WERI-Rb-1 (cell line): ENCODE measurements around the gene TMEM39A.

Source experiments
- DNase-seq: peaks from one replicate; pipeline ENCODE4 v3.0.0-alpha.2; 2020
- H3K27ac ChIP-seq: fragments of 250-450 bp; sonication (Bioruptor Pico); 2 replicates; pipeline ENCODE4 v1.5.1; 2020; ENCODE audit warnings: mild to moderate bottlenecking, moderate library complexity
- H3K27me3 ChIP-seq: fragments of 250-450 bp; sonication (Bioruptor Pico); 2 replicates; pipeline ENCODE4 v1.5.1; 2021; ENCODE audit warnings: mild to moderate bottlenecking, low read depth, moderate library complexity; ENCODE audit not compliant: insufficient read depth, severe bottlenecking
- H3K36me3 ChIP-seq: fragments of 250-450 bp; sonication (Bioruptor Pico); 2 replicates; pipeline ENCODE4 v1.5.1; 2020; ENCODE audit warnings: mild to moderate bottlenecking, moderate library complexity
- H3K4me3 ChIP-seq: 2 replicates; pipeline ENCODE4 v1.5.1; 2011; ENCODE audit warnings: low read depth, mild to moderate bottlenecking, control low read depth, low read length
- H3K9me3 ChIP-seq: fragments of 250-450 bp; sonication (Bioruptor Pico); 2 replicates; pipeline ENCODE4 v1.5.1; 2021; ENCODE audit warnings: mild to moderate bottlenecking, moderate library complexity; ENCODE audit not compliant: severe bottlenecking
- TF ChIP-seq, protein P1 (sequence below): IDR thresholded peaks from 2 replicates; pipeline ENCODE4 v1.5.1; 2011; ENCODE audit warnings: low read depth, mild to moderate bottlenecking, control low read depth, inconsistent platforms, low read length

Gene TMEM39A

DNA sequence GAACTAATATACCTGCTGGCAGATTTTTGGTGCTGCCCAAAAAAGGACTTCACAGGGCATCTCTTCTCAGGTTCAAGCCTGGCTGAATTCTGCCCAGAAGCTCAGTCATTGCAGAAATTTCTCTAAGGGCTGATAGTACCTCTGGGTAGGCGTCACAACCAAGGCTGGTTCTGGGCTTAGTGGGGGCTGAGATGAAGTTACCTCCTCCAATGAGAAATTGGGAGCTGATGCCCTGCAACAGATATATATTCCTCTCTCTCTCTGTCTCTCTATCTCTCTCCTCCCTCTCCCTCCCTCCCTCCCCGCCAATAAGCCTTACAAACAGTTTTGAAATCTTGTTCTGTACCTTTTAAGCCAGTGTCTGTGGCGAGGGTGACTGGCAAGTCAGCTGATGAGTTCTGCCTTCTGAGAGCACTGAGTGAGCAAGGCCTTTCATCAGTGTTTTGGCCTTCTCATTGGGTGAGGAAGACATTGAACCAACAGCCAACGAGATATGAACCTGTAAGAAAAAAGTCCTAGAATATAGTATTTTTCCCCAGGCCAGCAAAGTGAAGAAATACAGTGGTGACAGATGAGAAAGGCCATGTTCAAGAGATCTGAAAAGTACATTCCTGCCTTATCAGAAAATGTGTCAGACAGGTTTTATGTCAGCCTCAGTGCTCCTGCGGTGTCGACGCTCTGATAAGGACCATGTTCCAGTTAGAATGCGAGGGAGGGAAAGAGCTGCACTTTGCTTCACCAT, 45.5 kb downstream of the TMEM39A start:
- no peak overlapping the region for H3K4me3 ChIP-seq
- no peak for DNase-seq
- no peak overlapping the region for H3K27ac ChIP-seq
- TF ChIP-seq, protein P1, sequence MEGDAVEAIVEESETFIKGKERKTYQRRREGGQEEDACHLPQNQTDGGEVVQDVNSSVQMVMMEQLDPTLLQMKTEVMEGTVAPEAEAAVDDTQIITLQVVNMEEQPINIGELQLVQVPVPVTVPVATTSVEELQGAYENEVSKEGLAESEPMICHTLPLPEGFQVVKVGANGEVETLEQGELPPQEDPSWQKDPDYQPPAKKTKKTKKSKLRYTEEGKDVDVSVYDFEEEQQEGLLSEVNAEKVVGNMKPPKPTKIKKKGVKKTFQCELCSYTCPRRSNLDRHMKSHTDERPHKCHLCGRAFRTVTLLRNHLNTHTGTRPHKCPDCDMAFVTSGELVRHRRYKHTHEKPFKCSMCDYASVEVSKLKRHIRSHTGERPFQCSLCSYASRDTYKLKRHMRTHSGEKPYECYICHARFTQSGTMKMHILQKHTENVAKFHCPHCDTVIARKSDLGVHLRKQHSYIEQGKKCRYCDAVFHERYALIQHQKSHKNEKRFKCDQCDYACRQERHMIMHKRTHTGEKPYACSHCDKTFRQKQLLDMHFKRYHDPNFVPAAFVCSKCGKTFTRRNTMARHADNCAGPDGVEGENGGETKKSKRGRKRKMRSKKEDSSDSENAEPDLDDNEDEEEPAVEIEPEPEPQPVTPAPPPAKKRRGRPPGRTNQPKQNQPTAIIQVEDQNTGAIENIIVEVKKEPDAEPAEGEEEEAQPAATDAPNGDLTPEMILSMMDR: no peak
- no peaks in the 10 kb centered on the region for H3K9me3 ChIP-seq
- no peaks in the 10 kb centered on the region for H3K36me3 ChIP-seq
- H3K27me3 ChIP-seq: no peaks in the 10 kb centered on the region

DNA sequence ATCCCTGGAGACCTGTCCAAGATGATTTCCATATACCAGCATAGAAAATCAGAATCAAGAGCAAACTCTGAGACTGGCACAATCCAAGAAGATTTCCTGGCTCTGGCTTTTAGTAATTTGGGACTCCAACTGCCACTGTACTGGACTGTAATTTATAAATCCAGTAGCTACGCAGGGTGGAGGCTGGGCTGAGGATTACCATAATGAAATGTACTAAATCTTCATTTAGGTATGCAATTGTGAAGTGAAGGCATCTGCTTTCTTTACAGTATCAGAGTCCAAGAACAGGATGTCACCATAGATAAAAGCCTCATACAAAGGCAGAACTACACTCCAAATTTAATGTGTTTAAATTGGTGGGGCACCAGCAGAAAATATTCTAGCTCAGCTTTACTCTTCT, 46.5 kb downstream of the TMEM39A start:
- Histone ChIP-seq H3K27me3 (no peaks in the 10 kb centered on the region), H3K4me3 (no peak overlapping the region), H3K9me3 (no peaks in the 10 kb centered on the region), H3K36me3 (no peaks in the 10 kb centered on the region), H3K27ac (no peak overlapping the region)
- no peak for DNase-seq
- TF ChIP-seq, protein P1: no peak

DNA sequence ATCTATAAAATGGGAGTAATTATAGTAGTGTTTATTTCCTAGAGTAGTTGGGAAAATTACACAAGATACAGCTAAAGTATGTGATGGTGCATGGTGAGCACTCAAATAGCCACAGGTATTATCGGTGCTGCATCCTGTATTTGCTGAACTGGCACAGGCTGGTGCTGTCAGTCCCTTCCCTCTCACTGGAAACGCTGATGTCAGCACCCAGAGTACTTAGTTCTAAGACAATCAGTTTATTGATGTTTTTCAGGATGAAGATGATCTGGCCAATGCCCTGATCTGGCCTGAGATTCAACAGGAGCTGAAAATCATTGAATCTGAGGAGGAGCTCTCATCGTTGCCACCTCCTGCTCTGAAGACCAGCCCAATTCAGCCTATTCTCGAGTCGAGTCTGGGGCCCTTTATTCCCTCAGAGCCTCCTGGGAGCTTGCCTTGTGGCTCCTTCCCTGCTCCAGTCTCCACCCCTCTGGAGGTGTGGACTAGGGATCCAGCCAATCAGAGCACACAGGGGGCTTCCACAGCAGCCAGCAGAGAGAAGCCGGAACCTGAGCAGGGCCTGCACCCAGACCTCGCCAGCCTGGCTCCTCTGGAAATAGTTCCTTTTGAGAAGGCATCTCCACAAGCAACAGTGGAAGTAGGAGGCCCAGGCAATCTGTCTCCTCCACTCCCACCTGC, 49.7 kb downstream of the TMEM39A start:
- Histone ChIP-seq H3K36me3 (no peaks in the 10 kb centered on the region), H3K27ac (no peak overlapping the region), H3K27me3 (no peaks in the 10 kb centered on the region), H3K4me3 (no peak overlapping the region), H3K9me3 (no peaks in the 10 kb centered on the region)
- TF ChIP-seq, protein P1: no peak
- no peak for DNase-seq

DNA sequence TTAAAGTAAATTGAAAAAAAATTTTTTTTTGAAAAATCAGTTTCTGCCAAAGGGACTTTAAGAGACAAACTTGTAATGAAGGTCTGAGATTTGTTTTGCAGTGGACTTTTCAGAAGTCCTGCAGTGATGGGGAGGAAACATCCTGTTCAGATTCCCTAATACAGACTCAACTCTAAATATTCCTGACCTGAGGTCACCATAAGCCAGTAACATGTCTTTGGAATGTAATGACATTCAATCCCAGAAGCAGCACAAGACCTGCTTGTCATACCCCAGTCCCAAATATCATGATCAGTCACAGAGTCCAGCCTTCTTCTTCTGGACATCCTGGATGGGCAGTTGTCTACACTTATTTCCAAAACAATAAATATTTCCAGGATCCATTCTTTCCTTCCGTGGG, 53.6 kb downstream of the TMEM39A start:
- no peak overlapping the region for H3K4me3 ChIP-seq

DNA sequence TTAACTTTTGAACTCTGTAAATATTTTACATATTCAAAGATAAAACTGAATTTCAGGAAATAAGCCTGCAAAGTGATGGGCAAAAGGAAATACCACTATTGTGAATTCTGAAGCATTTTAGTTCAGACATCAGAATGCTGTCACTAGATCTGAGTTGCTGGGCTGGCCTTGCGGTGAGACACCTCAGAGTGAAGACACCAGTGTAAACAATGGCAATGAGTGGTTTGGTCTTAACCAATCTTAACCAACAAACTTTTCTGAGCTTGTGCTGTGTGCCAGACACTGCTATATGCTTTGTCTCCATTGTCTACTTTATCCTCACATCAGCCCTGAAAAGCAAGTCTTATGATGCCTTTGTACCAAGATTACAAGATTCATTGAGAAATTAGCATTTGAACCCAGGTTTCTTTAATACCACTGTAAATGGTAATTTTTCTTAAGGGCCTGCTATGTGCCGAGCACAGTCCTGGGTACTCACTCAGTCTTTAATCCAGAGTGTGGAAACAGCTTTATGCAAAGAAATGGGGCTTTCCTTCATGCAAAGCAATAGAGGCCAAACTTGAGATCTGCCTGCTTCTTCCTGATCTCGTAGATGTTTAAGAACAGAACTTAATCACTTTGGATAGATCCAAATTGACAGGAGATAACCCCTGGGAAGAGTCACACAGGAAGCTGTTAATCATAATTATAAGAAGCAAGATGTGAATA, 55.0 kb downstream of the TMEM39A start:
- TF ChIP-seq, protein P1: no peak
- no peak for DNase-seq
- no peaks in the 10 kb centered on the region for H3K36me3 ChIP-seq
- no peak overlapping the region for H3K27ac ChIP-seq
- H3K4me3 ChIP-seq: no peak overlapping the region
- H3K27me3 ChIP-seq: no peaks in the 10 kb centered on the region
- no peaks in the 10 kb centered on the region for H3K9me3 ChIP-seq

More for the DNA sequence above, 53.6 kb downstream of the TMEM39A start:
- H3K36me3 ChIP-seq: no peaks in the 10 kb centered on the region
- no peaks in the 10 kb centered on the region for H3K27me3 ChIP-seq
- H3K27ac ChIP-seq: no peak overlapping the region
- DNase-seq: no peak
- H3K9me3 ChIP-seq: no peaks in the 10 kb centered on the region
- TF ChIP-seq, protein P1: no peak
